AG09319 (cell line): Measurements from ENCODE around the gene SP1.

Source experiments
- DNase-seq: peaks from one replicate; pipeline ENCODE4 v3.0.0-alpha.2; 2010; ENCODE audit warnings: low read depth; ENCODE audit errors: extremely low read depth
- CTCF ChIP-seq: IDR thresholded peaks from 2 replicates; pipeline ENCODE4 v1.5.1; 2011; ENCODE audit warnings: low read depth, mild to moderate bottlenecking, inconsistent platforms, low read length, moderate library complexity

Gene SP1

GRCh38 chr12:53451661-53452158, 71.7 kb downstream of the SP1 start, which contains the start of gene PCBP2:
Gene PCBP2, plus strand, starts transcription at chr12:53452102. Its CDS starts 2,699 bp downstream, at chr12:53454801.
- peak; percentile 92 for TF ChIP-seq CTCF
- DNase-seq, result peak; percentile 99

- peak; percentile 81 for DNase-seq
- TF ChIP-seq CTCF, result peak; percentile 20
These were observed 72.4 kb downstream of the SP1 start for GRCh38 chr12:53452159-53453077.

DNA sequence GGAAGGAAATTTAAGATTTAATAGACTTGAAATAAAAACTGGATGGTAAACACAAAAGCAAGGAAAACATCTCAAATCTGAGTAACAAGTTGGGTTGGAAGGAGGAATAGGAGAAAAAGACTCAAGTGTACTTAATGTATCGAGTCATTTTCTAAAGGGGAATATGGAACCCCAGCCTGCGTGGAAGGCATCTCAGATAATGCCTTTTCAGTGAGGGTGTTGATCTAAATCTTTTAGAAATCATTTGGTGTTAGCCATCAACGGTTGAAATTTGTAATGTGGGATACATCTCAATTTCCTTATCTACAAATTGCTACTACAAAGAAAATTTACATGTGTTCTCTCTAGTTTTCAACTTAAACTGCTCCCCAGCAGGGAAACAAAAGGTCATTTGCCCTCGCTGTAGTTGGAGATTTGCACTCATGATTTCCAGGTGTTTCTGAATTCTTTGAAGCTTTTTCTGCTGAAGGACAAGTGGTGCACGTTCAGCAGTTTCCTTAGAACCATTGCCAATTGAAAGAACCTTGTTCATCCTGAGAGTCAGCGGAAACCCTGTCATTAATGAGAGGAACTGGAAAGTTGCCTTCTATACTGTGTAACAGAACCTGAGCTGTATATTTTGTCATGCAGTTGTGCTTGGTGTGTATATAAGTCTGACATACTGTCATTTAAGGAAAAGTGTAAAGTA, 74.1 kb downstream of the SP1 start:
- DNase-seq, result no peak
- no peak for TF ChIP-seq CTCF

GRCh38 chr12:53454707-53455106, 74.7 kb downstream of the SP1 start:
- TF ChIP-seq CTCF, result no peak
- no peak for DNase-seq

- DNase-seq, result no peak
- TF ChIP-seq CTCF, result no peak
These were observed 76.8 kb downstream of the SP1 start for GRCh38 chr12:53456654-53457366.

- no peak for DNase-seq
- no peak for TF ChIP-seq CTCF
These were observed 79.1 kb downstream of the SP1 start for GRCh38 chr12:53459097-53459496.
